Adrenal gland (tissue), 5 donors: ENCODE results near the gene NPC1L1.
A peak's percentile ranks its signal among the peaks of the same experiment; 100 is the strongest.

Experiments
- CTCF ChIP-seq, 6 experiments: fragments of 450-650 bp in 4 of 6; fragments of 200-600 bp in 2 of 6; sonication (generic) in 1 of 6; IDR thresholded peaks; 1 replicate in 5 of 6; 2 replicates in 1 of 6; pipeline versions ENCODE4 v1.5.1 to v1.8.0; 2016 to 2021; ENCODE audit warnings: antibody characterized with exemption in 6 of 6, mild to moderate bottlenecking in 2 of 6, moderate library complexity in 1 of 6
- POLR2A ChIP-seq, 2 donors: fragments of 450-650 bp; IDR thresholded peaks; one replicate each; pipeline ENCODE4 v1.6.1; 2017; ENCODE audit warnings: antibody characterized with exemption in 2 of 2, mild to moderate bottlenecking in 2 of 2, moderate library complexity in 1 of 2
- donor health status: DM: no; HTN: no; CAD: no.

GRCh38 chr7:44573464-44574286 lies 32.5 kb upstream of the NPC1L1 start, which contains the start of gene DDX56:
- no peak for TF ChIP-seq CTCF (IDR thresholded peaks at IDR 0.05)
- peak; percentile 74 to 88 for TF ChIP-seq POLR2A (IDR thresholded peaks at IDR 0.05)
